H9 (cell line): Measurements from ENCODE around the gene SLC25A11. TPM values are rescaled to one million over a fixed set of nuclear protein-coding genes. Genes with fewer than 3 reads are reported as not detected.
A peak's percentile ranks its signal among the peaks of the same experiment; 100 is the strongest.

Source experiments
- DNase-seq: peaks from one replicate; pipeline ENCODE4 v3.0.0-alpha.2; 2017
- H2AFZ ChIP-seq: one replicate; pipeline ENCODE4 v1.6.1; 2013; ENCODE audit warnings: mild to moderate bottlenecking, low read length, control low read depth, moderate library complexity
- H2AK5ac ChIP-seq: 2 replicates; pipeline ENCODE4 v1.6.1; 2013; ENCODE audit warnings: low read length, control low read depth, mixed read lengths; ENCODE audit not compliant: insufficient read length
- H2BK120ac ChIP-seq: one replicate; pipeline ENCODE4 v1.6.1; 2013; ENCODE audit warnings: low read depth, mild to moderate bottlenecking, low read length, control low read depth, inconsistent platforms; ENCODE audit not compliant: poor library complexity, severe bottlenecking
- H2BK12ac ChIP-seq: 2 replicates; pipeline ENCODE4 v1.6.1; 2013; ENCODE audit warnings: low read length, control low read depth, mixed read lengths, low read depth; ENCODE audit not compliant: insufficient read length
- H2BK15ac ChIP-seq: 2 replicates; pipeline ENCODE4 v1.6.1; 2013; ENCODE audit warnings: low read depth, low read length, control low read depth
- H2BK20ac ChIP-seq: one replicate; pipeline ENCODE4 v1.6.1; 2013; ENCODE audit warnings: low read depth, mild to moderate bottlenecking, low read length, control low read depth, inconsistent platforms; ENCODE audit not compliant: poor library complexity, severe bottlenecking
- H2BK5ac ChIP-seq: 2 replicates; pipeline ENCODE4 v1.6.1; 2013; ENCODE audit warnings: low read length, control low read depth, mixed read lengths; ENCODE audit not compliant: insufficient read length
- H3K14ac ChIP-seq: 2 replicates; pipeline ENCODE4 v1.6.1; 2013; ENCODE audit warnings: low read length, control low read depth; ENCODE audit not compliant: insufficient read depth
- H3K18ac ChIP-seq: 2 replicates; pipeline ENCODE4 v1.6.1; 2013; ENCODE audit warnings: low read depth, mild to moderate bottlenecking, mixed read lengths, low read length, control low read depth; ENCODE audit not compliant: insufficient read length
- H3K23ac ChIP-seq: 2 replicates; pipeline ENCODE4 v1.6.1; 2013; ENCODE audit warnings: low read length, control low read depth, mixed read lengths, low read depth; ENCODE audit not compliant: insufficient read length
- H3K23me2 ChIP-seq: 2 replicates; pipeline ENCODE4 v1.6.1; 2013; ENCODE audit warnings: low read depth, mild to moderate bottlenecking, mixed read lengths, low read length, control low read depth; ENCODE audit not compliant: insufficient read length, poor library complexity, severe bottlenecking
- H3K27ac ChIP-seq: 2 replicates; pipeline ENCODE4 v1.5.1; 2013; ENCODE audit warnings: low read length, control low read depth, mixed read lengths, low read depth; ENCODE audit not compliant: insufficient read length
- H3K27me3 ChIP-seq: 2 replicates; pipeline ENCODE4 v1.6.1; 2013; ENCODE audit warnings: low read length, control low read depth, inconsistent platforms; ENCODE audit not compliant: insufficient read depth
- H3K4ac ChIP-seq: 2 replicates; pipeline ENCODE4 v1.6.1; 2013; ENCODE audit warnings: low read depth, mild to moderate bottlenecking, control low read depth, inconsistent platforms, low read length, moderate library complexity
- H3K4me1 ChIP-seq: 2 replicates; pipeline ENCODE4 v1.6.1; 2013; ENCODE audit warnings: low read length, control low read depth, inconsistent platforms; ENCODE audit not compliant: insufficient read depth
- H3K4me2 ChIP-seq: 2 replicates; pipeline ENCODE4 v1.6.1; 2013; ENCODE audit warnings: low read length, control low read depth, mixed read lengths; ENCODE audit not compliant: insufficient read length, insufficient read depth
- H3K56ac ChIP-seq: 2 replicates; pipeline ENCODE4 v1.6.1; 2013; ENCODE audit warnings: low read depth, mild to moderate bottlenecking, mixed read lengths, low read length, control low read depth; ENCODE audit not compliant: insufficient read length
- H3K79me1 ChIP-seq: 2 replicates; pipeline ENCODE4 v1.6.1; 2013; ENCODE audit warnings: low read depth, mild to moderate bottlenecking, moderate library complexity, low read length, control low read depth, inconsistent platforms; ENCODE audit not compliant: insufficient read depth, poor library complexity, severe bottlenecking
- H3K79me2 ChIP-seq: 2 replicates; pipeline ENCODE4 v1.6.1; 2013; ENCODE audit warnings: low read length, control low read depth, inconsistent platforms; ENCODE audit not compliant: insufficient read depth
- H3K9ac ChIP-seq: 2 replicates; pipeline ENCODE4 v1.6.1; 2013; ENCODE audit warnings: low read length, control low read depth, mixed read lengths; ENCODE audit not compliant: insufficient read length; ENCODE audit errors: extremely low read depth
- H3K9me3 ChIP-seq: one replicate; pipeline ENCODE4 v1.6.1; 2013; ENCODE audit warnings: low read depth, low read length, inconsistent platforms; ENCODE audit not compliant: control insufficient read depth
- H3T11ph ChIP-seq: one replicate; pipeline ENCODE4 v1.6.1; 2013; ENCODE audit warnings: mild to moderate bottlenecking, low read length, control low read depth, inconsistent platforms
- H4K20me1 ChIP-seq: one replicate; pipeline ENCODE4 v1.6.1; 2013; ENCODE audit not compliant: control insufficient read depth, insufficient read length, insufficient read depth
- H4K5ac ChIP-seq: 2 replicates; pipeline ENCODE4 v1.6.1; 2013; ENCODE audit warnings: low read depth, mild to moderate bottlenecking, mixed read lengths, low read length, control low read depth; ENCODE audit not compliant: insufficient read length
- H4K8ac ChIP-seq: replicated peaks from 2 replicates; pipeline ENCODE4 v1.6.1; 2013; ENCODE audit warnings: low read length, control low read depth, mixed read lengths, low read depth; ENCODE audit not compliant: insufficient read length
- H4K91ac ChIP-seq: 2 replicates; pipeline ENCODE4 v1.6.1; 2013; ENCODE audit warnings: low read depth, mild to moderate bottlenecking, moderate library complexity, mixed read lengths, low read length, control low read depth; ENCODE audit not compliant: insufficient read length
- H3K27ac Mint-ChIP-seq, 3 experiments: 2 replicates in 2 of 3; 3 replicates in 1 of 3; pipeline ENCODE4 v1.8.0; 2020 to 2021; ENCODE audit warnings: mixed read lengths in 3 of 3, mild to moderate bottlenecking in 1 of 3, moderate library complexity in 1 of 3
- H3K27me3 Mint-ChIP-seq: 2 replicates; pipeline ENCODE4 v1.8.0; 2021; ENCODE audit warnings: low read depth, mild to moderate bottlenecking, moderate library complexity, mixed read lengths
- H3K36me3 Mint-ChIP-seq, 3 experiments: 2 replicates in 2 of 3; 3 replicates in 1 of 3; pipeline ENCODE4 v1.8.0; 2020 to 2021; ENCODE audit warnings: low read depth in 3 of 3, mixed read lengths in 3 of 3; ENCODE audit not compliant: insufficient read depth in 1 of 3
- H3K4me1 Mint-ChIP-seq, 2 experiments: 2 replicates each; pipeline ENCODE4 v1.8.0; 2020; ENCODE audit warnings: mixed read lengths in 2 of 2
- H3K4me3 Mint-ChIP-seq, 2 experiments: 2 replicates in 1 of 2; 3 replicates in 1 of 2; pipeline ENCODE4 v1.8.0; 2020 to 2021; ENCODE audit warnings: mild to moderate bottlenecking in 2 of 2, mixed read lengths in 2 of 2, moderate library complexity in 1 of 2
- H3K9me3 Mint-ChIP-seq, 2 experiments: 2 replicates in 1 of 2; 3 replicates in 1 of 2; pipeline ENCODE4 v1.8.0; 2020; ENCODE audit warnings: mild to moderate bottlenecking in 2 of 2, mixed read lengths in 2 of 2, moderate library complexity in 1 of 2
- CTCF ChIP-seq: fragments of 200-600 bp; sonication (generic); conservative IDR thresholded peaks from 3 replicates; pipeline ENCODE4 v1.8.0; 2021; ENCODE audit warnings: antibody characterized with exemption, mild to moderate bottlenecking
- WGBS: extraction: QIAGEN DNeasy Blood & Tissue Kit; methylation state at CpG from one replicate; pipeline ENCODE4 v1.1.7; 2013; ENCODE audit warnings: missing lambda C conversion rate, low lambda C conversion rate, mixed read lengths; ENCODE audit not compliant: insufficient read length; ENCODE audit errors: extremely low coverage; 5-methylcytosine and 5-hydroxymethylcytosine counted together
- total RNA-seq: library from RNA; stranded (reverse); gene quantifications from 2 replicates; pipeline ENCODE4 v1.2.1, GENCODE V29; 2021

The SLC25A11 gene
- total RNA-seq, 1 experiment from 2014 or later = 74.9 TPM

GRCh38 chr17:4934173-4934979 is 5.5 kb downstream of the SLC25A11 start:
- no peak overlapping the region for H3K4ac ChIP-seq
- H3K56ac ChIP-seq = no peak overlapping the region
- H3K4me1 Mint-ChIP-seq = peaks cover 28 to 29% of the 10 kb centered on the region in 2 experiments
- H3K4me1 ChIP-seq = no peaks in the 10 kb centered on the region
- H3K79me2 ChIP-seq = peaks cover 4% of the 10 kb centered on the region; the same call in 1 of the 2 replicates
- peaks cover 8% of the 10 kb centered on the region for H3K23me2 ChIP-seq
- no peak overlapping the region for H2BK120ac ChIP-seq
- H3K27me3 Mint-ChIP-seq = no peaks in the 10 kb centered on the region; the same call in 1 of the 2 replicates
- H3K14ac ChIP-seq = no peak overlapping the region
- no peak overlapping the region for H2AK5ac ChIP-seq
- H3K79me1 ChIP-seq = peaks cover 5% of the 10 kb centered on the region
- no peak overlapping the region for H4K8ac ChIP-seq
- no peak overlapping the region for H3K4me3 Mint-ChIP-seq
- no peak overlapping the region for H3K27ac ChIP-seq
- no peaks in the 10 kb centered on the region for H3K9me3 ChIP-seq
- peak; percentile 50 for TF ChIP-seq CTCF
- no peak overlapping the region for H2BK20ac ChIP-seq
- no peak overlapping the region for H3K4me2 ChIP-seq
- H2BK15ac ChIP-seq = no peak overlapping the region
- H3K9ac ChIP-seq = no peak overlapping the region
- no peak overlapping the region for H2BK12ac ChIP-seq
- H2BK5ac ChIP-seq = no peak overlapping the region
- H3K18ac ChIP-seq = no peak overlapping the region
- H4K5ac ChIP-seq = no peak overlapping the region
- peak overlapping the region in 2 of 3 experiments; percentile 14 to 78; a peak in 3 of 7 replicates for H3K27ac Mint-ChIP-seq
- H4K91ac ChIP-seq = no peak overlapping the region
- no peak overlapping the region for H3T11ph ChIP-seq
- H2AFZ ChIP-seq = no peak overlapping the region
- WGBS = no CpG with 5 or more reads among the region's 14 CpGs
- H3K27me3 ChIP-seq = no peaks in the 10 kb centered on the region
- no peak overlapping the region for H3K23ac ChIP-seq
- peak; percentile 81 for DNase-seq
- no peaks in the 10 kb centered on the region; a peak in 1 of 5 replicates for H3K9me3 Mint-ChIP-seq
- H4K20me1 ChIP-seq = peaks cover 7% of the 10 kb centered on the region
- peaks cover 19 to 53% (median 25%) of the 10 kb centered on the region in 3 experiments for H3K36me3 Mint-ChIP-seq
